Esophagus (tissue), 2 donors: ENCODE measurements around the gene GTF2E1. TPM values are rescaled to one million over a fixed set of nuclear protein-coding genes. Genes with fewer than 3 reads are reported as not detected.

ENCODE experiments used
- H3K27ac ChIP-seq, 2 donors: one replicate each; pipeline ENCODE4 v1.5.1; 2013; ENCODE audit warnings: low read depth in 2 of 2, mild to moderate bottlenecking in 2 of 2, inconsistent platforms in 1 of 2, low read length in 1 of 2, moderate library complexity in 1 of 2
- H3K27me3 ChIP-seq, 2 donors: one replicate each; pipeline ENCODE4 v1.6.1; 2013; ENCODE audit warnings: low read length in 2 of 2, control low read depth in 1 of 2, mild to moderate bottlenecking in 1 of 2; ENCODE audit not compliant: insufficient read depth in 2 of 2, control insufficient read depth in 1 of 2
- H3K36me3 ChIP-seq, 2 donors: one replicate each; pipeline ENCODE4 v1.6.1; 2013; ENCODE audit warnings: low read length in 1 of 2; ENCODE audit not compliant: control insufficient read depth in 2 of 2, insufficient read depth in 2 of 2
- H3K4me1 ChIP-seq, 2 donors: one replicate each; pipeline ENCODE4 v1.6.1; 2013; ENCODE audit warnings: low read length in 1 of 2; ENCODE audit not compliant: control insufficient read depth in 2 of 2, insufficient read depth in 2 of 2
- H3K4me3 ChIP-seq, 2 donors: one replicate each; pipeline ENCODE4 v1.5.1; 2013; ENCODE audit warnings: low read length in 2 of 2, mild to moderate bottlenecking in 2 of 2, low read depth in 1 of 2, moderate library complexity in 1 of 2
- H3K9me3 ChIP-seq, 2 donors: one replicate each; pipeline ENCODE4 v1.6.1; 2013; ENCODE audit warnings: mild to moderate bottlenecking in 2 of 2, low read depth in 1 of 2, low read length in 1 of 2, moderate library complexity in 1 of 2; ENCODE audit not compliant: control insufficient read depth in 2 of 2, insufficient read depth in 1 of 2
- WGBS, 2 donors: extraction: QIAGEN DNeasy Blood & Tissue Kit; methylation state at CpG; one replicate each; pipeline ENCODE4 v1.1.7; 2013; 5-methylcytosine and 5-hydroxymethylcytosine counted together
- polyA plus RNA-seq, 2 donors: library from polyadenylated mRNA; stranded (reverse); fragments of 200-250 nt; gene quantifications; one replicate each; pipeline ENCODE4 v1.2.3, GENCODE V29; 2013
- donor health status: healthy with polysubstance abuse.
- donor health status: Bipolar disorder and iron deficiency.

The GTF2E1 gene
- polyA plus RNA-seq, 2 donors, result 3.5 to 4.1 TPM

DNA sequence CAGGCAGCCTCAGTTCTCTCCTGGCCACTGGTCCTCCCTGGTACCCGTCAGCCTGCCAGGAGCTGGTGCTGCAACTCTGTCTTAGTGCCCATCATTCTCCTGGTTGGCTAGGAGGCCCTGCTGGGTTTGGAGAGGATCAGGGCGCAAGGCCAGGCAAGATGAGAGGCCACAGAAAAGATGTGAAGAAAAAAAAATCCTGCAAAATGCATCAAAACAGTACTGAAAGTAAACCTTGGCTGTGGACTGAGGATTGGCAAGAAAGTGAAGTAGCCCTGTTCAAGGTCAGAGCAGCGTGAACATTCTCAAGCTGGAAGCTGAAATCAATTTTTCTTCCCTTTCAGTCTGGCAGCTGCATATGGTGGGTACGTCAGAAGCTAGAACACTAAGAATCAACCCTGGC lies 74.2 kb downstream of the GTF2E1 start:
- WGBS, 2 donors, result 51 to 58% methylated on average over 4 of the region's 4 CpGs
- Histone ChIP-seq H3K36me3 (no peaks in the 10 kb centered on the region), H3K9me3 (no peaks in the 10 kb centered on the region), H3K27me3 (no peaks in the 10 kb centered on the region), H3K27ac (no peak overlapping the region), H3K4me1 (no peaks in the 10 kb centered on the region), H3K4me3 (no peak overlapping the region)

DNA sequence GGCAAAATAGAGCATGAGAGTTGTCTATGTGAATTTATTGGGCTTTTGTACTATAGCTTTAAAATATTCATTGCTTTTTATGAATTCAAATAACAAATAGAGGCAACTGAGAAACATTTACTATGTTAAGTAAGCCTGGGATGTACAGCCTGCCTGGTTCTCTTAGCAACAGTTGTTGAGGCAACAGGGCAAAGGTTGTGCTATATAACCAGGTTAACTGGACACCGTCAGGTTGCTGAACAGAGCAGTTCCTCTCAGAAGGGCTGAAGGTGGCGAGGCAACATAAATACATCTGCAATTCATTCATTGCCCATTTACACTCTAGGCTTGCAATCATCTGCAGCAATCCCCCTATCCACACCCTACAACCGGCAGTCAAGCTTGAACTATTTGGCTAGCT lies 78.2 kb downstream of the GTF2E1 start:
- Histone ChIP-seq H3K9me3 (peaks cover 0 to 2% of the 10 kb centered on the region in 2 donors), H3K36me3 (no peaks in the 10 kb centered on the region), H3K4me3 (no peak overlapping the region), H3K27me3 (no peaks in the 10 kb centered on the region), H3K27ac (no peak overlapping the region), H3K4me1 (no peaks in the 10 kb centered on the region)
- 58 to 67% methylated on average over 3 of the region's 3 CpGs for WGBS, 2 donors

DNA sequence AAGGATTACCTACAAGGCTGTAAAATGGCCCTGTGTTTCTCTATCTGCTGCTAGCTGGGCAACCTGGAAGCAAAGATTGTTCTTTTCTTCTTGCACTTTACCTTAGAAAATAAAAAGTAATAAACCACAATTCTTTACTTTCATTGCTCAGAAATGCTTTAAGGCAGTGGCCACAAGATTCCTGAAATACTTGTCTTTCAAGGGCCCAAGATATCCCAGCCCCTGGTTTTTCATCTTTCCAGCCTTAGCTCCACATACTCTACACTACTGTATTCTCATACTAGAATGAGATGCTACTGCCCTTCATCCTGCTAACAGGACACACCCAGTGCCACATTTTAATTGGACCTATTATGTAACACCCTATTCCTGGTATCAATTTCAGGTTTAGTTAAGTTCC lies 78.9 kb downstream of the GTF2E1 start:
- Histone ChIP-seq H3K9me3 (peaks cover 0 to 2% of the 10 kb centered on the region in 2 donors), H3K27me3 (no peaks in the 10 kb centered on the region), H3K36me3 (no peaks in the 10 kb centered on the region), H3K4me1 (no peaks in the 10 kb centered on the region), H3K27ac (no peak overlapping the region), H3K4me3 (no peak overlapping the region)

DNA sequence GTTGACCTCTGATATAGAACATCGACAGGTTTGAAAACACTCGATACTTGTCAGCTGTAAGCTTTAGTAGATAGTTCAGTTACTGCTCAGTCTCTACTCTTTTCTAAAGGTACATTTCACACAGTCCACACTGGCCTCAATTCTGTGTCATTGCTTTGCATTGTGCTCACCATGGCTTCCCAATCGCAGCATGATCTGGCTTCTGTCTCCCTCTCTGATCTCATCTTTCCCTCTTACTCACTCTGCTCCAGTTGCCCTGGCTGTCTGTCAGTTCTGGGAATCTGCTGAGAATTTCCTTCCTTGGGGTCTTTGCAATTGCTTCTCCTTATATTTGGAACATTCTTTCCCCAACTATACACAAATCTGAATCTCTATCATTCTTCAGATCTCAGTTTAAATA lies 80.6 kb downstream of the GTF2E1 start:
- H3K4me1 ChIP-seq, result no peaks in the 10 kb centered on the region
- peaks cover 0 to 2% of the 10 kb centered on the region in 2 donors for H3K9me3 ChIP-seq
- H3K27ac ChIP-seq, result no peak overlapping the region
- H3K36me3 ChIP-seq, result no peaks in the 10 kb centered on the region
- 80 to 84% methylated on average over 3 of the region's 3 CpGs for WGBS, 2 donors
- no peak overlapping the region for H3K4me3 ChIP-seq
- H3K27me3 ChIP-seq, result no peaks in the 10 kb centered on the region

DNA sequence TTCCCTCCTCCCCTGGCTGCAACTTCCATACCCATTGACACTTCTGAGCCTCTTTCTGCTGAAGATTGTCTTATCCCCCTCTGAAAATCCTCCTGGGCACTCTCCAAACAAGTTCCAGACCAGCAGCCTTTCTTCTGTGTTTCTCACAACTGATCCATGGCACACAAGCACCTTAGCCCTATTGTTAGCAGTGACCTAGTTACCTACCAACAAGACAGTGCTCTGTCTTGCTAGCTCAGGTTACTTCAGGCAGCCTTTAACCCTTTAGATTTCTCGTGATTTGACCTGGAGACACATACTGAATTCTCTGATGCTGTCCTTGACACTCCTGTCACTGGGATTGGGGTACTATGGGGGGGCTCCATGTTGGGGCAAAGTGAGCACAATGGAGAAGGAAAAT lies 82.1 kb downstream of the GTF2E1 start:
- Histone ChIP-seq H3K36me3 (no peaks in the 10 kb centered on the region), H3K27ac (no peak overlapping the region), H3K27me3 (no peaks in the 10 kb centered on the region), H3K4me3 (no peak overlapping the region), H3K9me3 (peaks cover 0 to 2% of the 10 kb centered on the region in 2 donors), H3K4me1 (no peaks in the 10 kb centered on the region)
- 18 to 28% methylated on average over 1 of the region's 1 CpG for WGBS, 2 donors

DNA sequence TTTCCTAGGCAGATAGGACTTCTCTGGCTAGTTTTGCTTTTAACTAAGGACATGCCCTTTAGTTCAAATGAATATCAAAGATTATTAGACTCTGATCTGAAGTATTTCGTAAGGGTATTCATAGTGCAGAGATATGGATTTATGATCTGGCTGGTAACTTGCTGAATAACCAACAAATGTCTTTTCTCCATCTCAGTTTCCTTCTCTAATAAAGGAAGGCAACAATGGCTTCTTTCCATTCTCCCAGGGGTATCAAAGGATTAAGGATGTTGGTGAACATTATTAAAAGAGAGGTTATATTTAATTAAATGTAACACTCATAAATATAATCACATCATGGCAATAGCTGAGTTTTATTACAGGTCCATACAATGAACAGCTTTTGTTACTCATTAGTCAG lies 86.3 kb downstream of the GTF2E1 start:
- 68 to 70% methylated on average over 1 of the region's 1 CpG for WGBS, 2 donors
- Histone ChIP-seq H3K27me3 (no peaks in the 10 kb centered on the region), H3K4me1 (no peaks in the 10 kb centered on the region), H3K27ac (no peak overlapping the region), H3K36me3 (no peaks in the 10 kb centered on the region), H3K4me3 (no peak overlapping the region), H3K9me3 (peaks cover 0 to 2% of the 10 kb centered on the region in 2 donors)

DNA sequence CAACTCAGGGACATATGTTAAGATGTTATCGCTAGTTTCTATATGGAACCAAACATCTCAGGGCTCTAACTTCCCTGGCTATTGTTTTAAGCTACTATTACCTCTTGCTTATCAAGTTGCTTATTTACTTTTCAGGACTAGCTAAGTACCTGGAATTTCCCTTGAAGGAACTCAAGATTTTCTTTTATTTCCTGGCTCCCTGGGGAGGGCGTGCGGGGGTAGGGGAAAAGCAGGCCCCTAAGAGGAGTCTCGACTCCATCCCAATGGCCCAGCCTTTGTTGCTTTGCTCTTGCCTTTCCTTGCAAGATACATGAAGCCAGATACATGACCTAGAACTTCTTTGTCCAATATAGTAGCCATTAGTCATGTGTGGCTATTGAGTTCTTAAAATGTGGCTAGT lies 88.5 kb downstream of the GTF2E1 start:
- 58 to 74% methylated on average over 4 of the region's 4 CpGs for WGBS, 2 donors

More for the DNA sequence above, 88.5 kb downstream of the GTF2E1 start:
- Histone ChIP-seq H3K27me3 (no peaks in the 10 kb centered on the region), H3K27ac (no peak overlapping the region), H3K4me3 (no peak overlapping the region), H3K4me1 (no peaks in the 10 kb centered on the region), H3K36me3 (no peaks in the 10 kb centered on the region), H3K9me3 (no peaks in the 10 kb centered on the region)

Other genes starting within 250 kb of the GTF2E1 start
- 100 to 1,000 TPM; 182 to 207 TPM for gene NDUFB4, start 146.4 kb upstream of the GTF2E1 start, polyA plus RNA-seq
- gene HGD, start 60.5 kb upstream of the GTF2E1 start, polyA plus RNA-seq, result under 1 TPM; 0.06 TPM
- gene RABL3, start 228 bp upstream of the GTF2E1 start, polyA plus RNA-seq, result 1 to 10 TPM; 2.8 to 8.2 TPM
- gene STXBP5L, start 165.5 kb downstream of the GTF2E1 start, polyA plus RNA-seq, result under 1 TPM; 0.08 to 0.21 TPM